Left lung (tissue), 10 donors: Measurements from ENCODE around the gene ACTN4. TPM values are rescaled to one million over a fixed set of nuclear protein-coding genes. Genes with fewer than 3 reads are reported as not detected.

Experiments used
- ATAC-seq: fragments of 200-7000 bp; cut with Tn5 transposase; one replicate; pipeline ENCODE4 v1.9.1; 2020; ENCODE audit warnings: moderate library complexity
- DNase-seq, 4 donors: peaks; one replicate each; pipeline ENCODE4 v3.0.0-alpha.2; 2013 to 2020
- H3K27ac ChIP-seq, 2 donors: fragments of 200-600 bp; sonication (generic) in 1 of 2; one replicate each; pipeline versions ENCODE4 v1.5.0 to v1.8.0; 2020 to 2021
- H3K27me3 ChIP-seq, 2 donors: fragments of 200-600 bp; sonication (generic) in 1 of 2; one replicate each; pipeline versions ENCODE4 v1.5.0 to v1.8.0; 2020 to 2021
- H3K36me3 ChIP-seq, 2 donors: fragments of 200-600 bp; sonication (generic) in 1 of 2; one replicate each; pipeline versions ENCODE4 v1.5.0 to v1.8.0; 2020 to 2021
- H3K4me1 ChIP-seq, 2 donors: fragments of 200-600 bp; one replicate each; pipeline ENCODE4 v1.8.0; 2021
- H3K4me3 ChIP-seq, 2 donors: fragments of 200-600 bp; sonication (generic) in 1 of 2; one replicate each; pipeline versions ENCODE4 v1.5.0 to v1.8.0; 2020 to 2021; ENCODE audit warnings: mild to moderate bottlenecking in 1 of 2
- H3K9me3 ChIP-seq, 2 donors: fragments of 200-600 bp; sonication (generic) in 1 of 2; one replicate each; pipeline versions ENCODE4 v1.5.0 to v1.8.0; 2020 to 2021
- CTCF ChIP-seq, 2 donors: fragments of 200-600 bp; sonication (generic) in 1 of 2; IDR thresholded peaks; one replicate each; pipeline versions ENCODE4 v1.5.0 to v1.8.0; 2021; ENCODE audit warnings: antibody characterized with exemption in 2 of 2
- intact Hi-C, 2 donors: fragments of 100-400 bp; cut with DNase I; formaldehyde crosslinking; loops; one replicate each; pipeline versions ENCODE4 v1.11.2 to v1.14.2; 2022
- polyA plus RNA-seq, 6 donors: library from polyadenylated mRNA; unstranded; fragments of 120-200 nt; gene quantifications; one replicate each; pipeline ENCODE4 v1.2.1, GENCODE V29; 2013; ENCODE audit not compliant: insufficient read length in 6 of 6
- total RNA-seq, 2 donors: library from RNA; stranded (reverse); fragmentation: NEBNext Ultra II Directional; extraction: Animal tissue kit (Norgen Biotek cat#: 25700); gene quantifications; one replicate each; pipeline ENCODE4 v1.2.1, GENCODE V29; 2021
- donor health status: DM: no; HTN: yes; CAD: no.
- donor health status: DM: no; HTN: no; CAD: no.

Gene ACTN4
- total and polyA plus RNA-seq, 8 donors: 373 to 647 (median 402) TPM

GRCh38 chr19:38663156-38663651, 15.8 kb downstream of the ACTN4 start:
- Histone ChIP-seq H3K4me3 (no peak overlapping the region), H3K27ac (peak overlapping the region; percentile 86 to 93), H3K27me3 (no peaks in the 10 kb centered on the region), H3K9me3 (no peaks in the 10 kb centered on the region), H3K4me1 (peaks cover 84 to 100% of the 10 kb centered on the region in 2 donors), H3K36me3 (peaks cover 0 to 6% of the 10 kb centered on the region in 2 donors)
- intact Hi-C loops: no loop called here
- no peak for DNase-seq
- TF ChIP-seq CTCF (IDR thresholded peaks at IDR 0.05): no peak
- ATAC-seq: no peak

- Histone ChIP-seq H3K36me3 (peaks cover 0 to 11% of the 10 kb centered on the region in 2 donors), H3K4me3 (no peak overlapping the region), H3K4me1 (peaks cover 80 to 100% of the 10 kb centered on the region in 2 donors), H3K27ac (peak overlapping the region; percentile 86 to 93), H3K27me3 (no peaks in the 10 kb centered on the region), H3K9me3 (no peaks in the 10 kb centered on the region)
- TF ChIP-seq CTCF (IDR thresholded peaks at IDR 0.05): no peak
- ATAC-seq: peak; percentile 4
- intact Hi-C loops: no loop called here
- no peak for DNase-seq
Observed at GRCh38 chr19:38663957-38664502, 16.6 kb downstream of the ACTN4 start.

GRCh38 chr19:38664503-38665211, 17.2 kb downstream of the ACTN4 start:
- Histone ChIP-seq H3K9me3 (no peaks in the 10 kb centered on the region), H3K27me3 (no peaks in the 10 kb centered on the region), H3K4me3 (no peak overlapping the region), H3K27ac (peak overlapping the region; percentile 86 to 93), H3K36me3 (peaks cover 0 to 11% of the 10 kb centered on the region in 2 donors), H3K4me1 (peaks cover 79 to 100% of the 10 kb centered on the region in 2 donors)
- DNase-seq (no peak), ATAC-seq (no peak)
- intact Hi-C loops: no loop called here
- no peak for TF ChIP-seq CTCF (IDR thresholded peaks at IDR 0.05)

GRCh38 chr19:38665219-38665931, 17.9 kb downstream of the ACTN4 start:
- Histone ChIP-seq H3K4me3 (no peak overlapping the region), H3K4me1 (peaks cover 76 to 100% of the 10 kb centered on the region in 2 donors), H3K27me3 (no peaks in the 10 kb centered on the region), H3K36me3 (peaks cover 0 to 11% of the 10 kb centered on the region in 2 donors), H3K27ac (peak overlapping the region; percentile 86 to 93), H3K9me3 (no peaks in the 10 kb centered on the region)
- ATAC-seq: no peak
- no peak for TF ChIP-seq CTCF (IDR thresholded peaks at IDR 0.05)
- no peak for DNase-seq
- intact Hi-C loops: no loop called here
